HuH-7.5 (cell line): ENCODE data around the gene NUP210.
"Not testable (repeated sequence)": the region's sequence is repeated elsewhere in the genome, so short reads cannot be mapped to it uniquely, and the experiment has no call there.

Source experiments
- DNase-seq: peaks from one replicate; pipeline ENCODE4 v3.0.0; 2011; ENCODE audit warnings: low spot score

NUP210 gene

DNA sequence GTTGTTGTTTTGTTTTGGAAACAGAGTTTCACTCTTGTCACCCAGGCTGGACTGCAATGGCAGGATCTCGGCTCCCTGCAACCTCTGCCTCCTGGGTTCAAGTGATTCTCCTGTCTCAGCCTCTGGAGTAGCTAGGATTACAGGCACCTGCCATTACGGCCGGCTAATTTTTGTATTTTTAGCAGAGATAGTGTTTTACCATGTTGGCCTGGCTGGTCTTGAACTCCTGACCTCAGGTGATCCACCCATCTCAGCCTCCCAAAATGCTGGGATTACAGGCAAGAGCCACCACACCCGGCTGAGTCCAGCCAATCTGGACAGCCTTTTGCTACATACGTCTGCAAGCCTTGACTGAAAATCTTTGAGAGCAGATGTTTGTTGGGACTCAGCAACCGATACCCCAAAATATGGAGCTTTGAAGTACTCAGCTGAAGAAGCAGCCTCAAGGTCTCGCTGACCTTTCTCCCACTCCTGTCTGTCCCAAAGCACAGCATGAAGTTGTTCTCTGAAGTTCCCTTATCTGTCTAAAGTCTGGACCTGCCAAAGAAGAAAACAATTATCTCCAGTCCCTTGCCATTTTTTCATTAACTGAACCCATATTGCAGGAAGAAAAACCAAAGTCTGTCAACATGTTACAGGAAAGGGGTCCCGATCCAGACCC, 9.6 kb upstream of the NUP210 start:
- no peak for DNase-seq

DNA sequence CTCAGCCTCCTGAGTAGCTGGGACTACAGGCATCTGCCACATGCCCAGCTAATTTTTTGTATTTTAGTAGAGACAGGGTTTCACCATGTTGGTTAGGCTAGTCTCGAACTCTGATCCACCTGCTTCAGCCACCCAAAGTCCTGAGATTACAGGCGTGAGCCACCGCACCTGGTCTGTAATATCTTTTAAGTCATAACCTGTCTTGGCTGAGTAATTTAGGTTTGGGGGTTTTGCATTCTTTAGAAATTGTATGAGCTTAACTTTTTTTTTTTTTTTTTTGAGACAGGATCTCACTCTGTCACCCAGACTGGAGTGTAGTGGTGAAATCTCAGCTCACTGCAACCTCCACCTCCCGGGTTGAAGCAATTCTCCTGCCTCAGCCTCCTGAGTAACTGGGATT, 8.6 kb upstream of the NUP210 start:
- not testable (repeated sequence) for DNase-seq

DNA sequence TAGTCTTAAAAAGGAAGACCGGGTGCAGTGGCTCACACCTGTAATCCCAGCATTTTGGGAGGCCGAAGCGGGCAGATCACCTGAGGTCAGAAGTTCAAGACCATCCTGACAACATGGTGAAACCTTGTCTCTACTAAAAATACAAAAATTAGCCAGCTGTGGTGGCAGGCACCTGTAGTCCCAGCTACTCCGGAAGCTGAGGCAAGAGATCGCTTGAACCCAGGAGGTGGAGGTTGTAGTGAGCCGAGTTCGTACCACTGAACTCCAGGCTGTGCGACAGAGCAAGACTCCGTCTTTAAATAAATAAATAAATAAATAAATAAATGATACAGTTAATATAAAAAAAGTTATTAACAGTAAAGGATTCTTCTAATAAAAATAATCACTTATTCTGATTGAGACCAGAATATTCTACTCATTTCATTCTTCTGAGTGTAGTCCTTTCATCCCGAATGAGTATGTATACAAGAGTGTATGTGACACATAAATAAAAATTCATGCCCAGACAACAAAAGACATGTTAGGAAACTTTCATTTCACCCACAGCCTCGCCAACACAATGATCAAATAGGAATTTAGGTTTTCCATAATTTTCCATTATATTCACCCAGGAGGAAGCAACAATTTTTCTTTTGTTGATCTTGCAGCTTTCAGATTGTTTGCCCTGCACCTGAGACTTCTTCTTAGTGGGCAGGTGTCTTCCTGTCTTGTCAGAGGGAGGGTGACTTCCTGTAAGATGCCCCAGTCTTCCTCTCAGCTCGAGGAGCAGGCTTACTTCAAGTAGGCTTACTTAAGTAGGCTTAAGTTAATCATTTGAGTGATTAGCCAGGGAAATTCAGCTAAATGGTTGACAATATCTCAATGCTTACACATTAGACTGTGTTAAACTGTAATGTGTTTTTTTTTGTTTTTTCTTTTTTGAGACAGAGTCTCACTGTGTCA, 7.8 kb upstream of the NUP210 start:
- no peak for DNase-seq

DNA sequence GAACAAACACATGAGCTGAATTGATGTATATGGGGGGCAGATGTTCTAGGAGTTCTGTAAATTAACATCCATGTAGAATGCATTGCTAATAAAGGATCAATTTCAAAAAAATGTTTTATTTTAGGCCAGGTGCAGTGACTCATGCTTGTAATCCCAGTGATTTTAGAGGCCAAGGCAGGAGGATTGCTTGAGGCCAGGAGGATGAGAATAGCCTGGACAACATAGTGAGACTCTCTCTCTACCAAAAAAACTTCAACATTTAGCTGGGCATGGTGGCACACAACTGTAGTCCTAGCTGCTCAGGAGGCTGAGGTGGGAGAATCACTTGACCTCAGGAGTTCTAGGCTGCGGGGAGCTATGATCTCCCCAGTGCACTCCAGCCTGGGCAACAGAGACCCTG, 6.5 kb upstream of the NUP210 start:
- DNase-seq: no peak

DNA sequence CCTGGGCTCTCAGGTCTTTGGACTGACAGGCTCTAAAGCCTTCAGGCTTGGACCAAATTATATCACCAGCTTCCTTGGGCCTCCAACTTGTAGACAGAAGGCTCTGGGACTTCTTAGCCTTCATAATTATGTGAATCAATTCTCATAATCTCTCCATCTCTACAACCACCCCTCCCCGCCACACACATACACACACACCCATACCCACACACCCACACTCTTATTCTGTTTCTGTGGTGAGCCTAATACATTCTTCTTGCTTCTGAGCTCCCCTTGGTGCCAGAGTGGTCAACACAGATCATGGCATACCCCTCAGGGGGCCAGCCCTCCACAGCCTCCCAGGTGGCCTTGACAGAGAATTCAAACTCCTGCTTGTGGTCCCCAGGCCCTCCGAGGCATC, 5.6 kb upstream of the NUP210 start:
- no peak for DNase-seq

DNA sequence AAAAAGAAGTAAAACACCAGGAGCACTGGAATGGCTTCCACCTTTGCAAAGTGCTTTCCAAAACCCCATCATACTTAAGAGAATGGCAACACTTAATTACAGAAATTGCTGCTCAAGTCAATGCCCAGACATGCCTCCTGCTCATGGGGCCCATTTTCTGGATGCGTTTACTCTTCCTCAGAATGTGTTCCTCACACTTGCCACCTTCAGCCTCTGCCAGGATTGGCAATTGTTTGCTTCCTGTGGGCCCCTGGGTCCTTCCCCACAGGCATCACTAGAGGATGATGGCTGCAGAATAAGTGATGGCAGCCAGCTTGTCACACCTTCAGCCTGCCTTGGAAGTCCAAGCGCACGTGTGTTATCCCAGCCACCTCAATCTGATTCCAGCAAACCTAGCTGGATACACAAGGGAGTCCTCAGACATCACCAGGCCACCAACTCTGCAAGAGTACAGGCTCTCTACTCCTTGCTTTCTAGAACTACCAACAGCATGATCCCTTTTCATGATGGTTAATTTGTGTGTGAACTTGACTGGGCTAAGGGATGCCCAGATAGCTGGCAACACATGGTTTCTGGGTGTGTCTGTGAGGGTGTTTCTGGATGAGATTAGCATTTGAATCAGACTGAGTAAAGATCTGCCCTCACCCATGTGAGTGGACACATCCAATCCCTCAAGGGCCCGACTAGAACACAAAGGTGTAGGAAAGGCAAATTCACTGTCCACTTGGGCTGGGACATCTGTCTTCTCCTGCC, 4.9 kb upstream of the NUP210 start:
- no peak for DNase-seq

DNA sequence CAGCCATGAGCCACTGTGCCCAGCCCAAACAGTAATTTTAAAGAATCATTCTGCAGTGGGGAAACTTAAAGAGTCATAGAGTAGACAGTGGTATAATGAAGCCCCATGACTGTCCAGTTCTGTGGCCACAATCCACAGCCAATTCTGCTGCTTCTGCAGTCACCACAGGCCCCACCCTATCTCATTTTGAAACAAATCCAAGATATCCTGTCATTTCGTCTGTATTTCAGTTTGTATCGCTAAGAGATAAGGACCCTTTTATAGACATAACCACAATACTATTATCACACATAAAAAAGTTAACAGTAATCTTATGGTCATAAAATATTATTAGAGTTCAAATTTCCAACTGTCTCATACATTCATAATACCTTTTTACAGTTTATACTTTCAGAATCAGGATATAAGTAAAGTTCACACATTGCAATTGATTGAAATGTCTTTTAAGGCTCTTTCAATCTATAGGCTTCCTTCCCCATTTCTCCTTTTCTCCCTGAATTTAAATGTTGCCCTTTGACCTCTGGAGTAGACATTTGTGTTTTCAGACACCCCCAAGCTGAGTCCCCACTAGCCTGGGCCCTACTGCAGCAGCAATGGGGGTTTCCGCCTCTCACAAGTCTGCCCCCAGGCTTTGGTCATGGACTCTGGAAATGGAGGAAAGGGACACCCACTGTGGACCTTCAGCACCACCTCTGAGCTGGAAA, 4.2 kb upstream of the NUP210 start:
- no peak for DNase-seq

DNA sequence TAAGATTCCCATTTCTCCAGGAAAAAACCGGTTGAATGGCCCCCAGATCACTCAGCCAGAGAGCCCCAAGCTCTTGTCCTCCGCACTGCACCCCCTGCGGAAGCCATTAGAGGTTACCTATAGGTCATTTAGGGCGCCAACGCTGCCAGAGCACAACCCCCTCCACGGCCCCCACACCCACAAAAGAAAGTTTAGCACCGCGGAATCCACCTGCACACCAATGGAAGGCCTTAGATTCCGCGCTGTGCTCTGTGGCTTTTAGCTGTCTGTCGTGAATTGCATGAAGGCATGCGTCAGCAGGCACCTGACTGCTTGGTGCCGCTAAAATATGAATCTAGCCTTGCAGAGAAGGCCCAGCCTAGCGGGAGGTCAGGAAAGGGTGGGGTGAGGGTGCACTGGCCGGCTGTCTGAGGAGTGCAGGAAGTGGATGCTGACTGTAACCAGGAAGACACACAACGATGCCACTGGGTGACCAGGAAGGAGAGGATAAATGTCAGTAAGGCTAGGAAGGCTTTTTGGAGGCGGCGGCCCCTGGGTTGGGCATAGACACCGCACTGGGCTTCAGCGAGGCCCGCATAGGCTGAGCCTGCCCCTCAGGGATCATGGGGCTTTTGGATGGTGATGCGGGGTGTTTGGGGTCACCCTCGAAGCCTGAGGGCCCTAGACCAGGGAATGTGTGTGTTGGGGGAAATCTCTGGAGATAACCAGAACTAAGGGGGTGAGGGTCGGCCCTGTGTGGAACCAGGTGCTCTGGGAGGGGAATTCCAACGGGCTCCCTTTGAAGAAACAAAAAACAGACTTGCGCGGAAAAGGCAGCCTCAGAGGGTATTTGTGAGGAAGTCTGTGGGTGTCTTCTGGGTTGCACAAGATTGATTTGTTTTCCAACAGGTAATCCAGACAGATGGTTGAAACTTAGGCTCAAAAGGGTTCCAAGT, 976 bp upstream of the NUP210 start:
- DNase-seq: no peak

DNA sequence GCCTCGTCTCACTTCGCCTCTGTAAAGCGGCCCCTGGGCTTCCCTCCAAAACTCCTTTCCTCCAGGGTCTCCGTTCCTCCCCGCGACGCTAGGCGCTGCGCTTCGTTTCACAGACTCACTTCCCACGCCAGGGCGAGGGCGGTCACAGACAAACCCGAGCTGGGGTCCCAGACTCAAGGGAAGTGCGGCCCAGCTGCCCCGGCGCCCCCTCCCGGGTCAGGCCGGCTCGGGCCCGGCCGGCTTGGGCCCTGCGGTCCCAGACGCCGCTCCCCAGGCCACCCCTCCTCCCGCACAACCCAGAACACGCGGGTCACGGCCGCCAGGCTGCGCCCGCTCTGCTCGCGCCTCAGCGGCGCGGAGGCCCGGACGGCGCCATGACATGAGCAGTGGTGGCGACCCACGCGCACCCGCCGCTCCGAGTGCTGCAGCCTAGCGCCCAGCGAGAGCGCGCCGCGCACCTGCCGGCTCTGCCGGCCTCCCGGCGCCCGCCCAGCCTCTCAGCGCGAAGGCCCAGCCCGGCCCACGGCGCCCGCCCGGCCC, 547 bp downstream of the NUP210 start:
- peak; percentile 83 for DNase-seq

DNA sequence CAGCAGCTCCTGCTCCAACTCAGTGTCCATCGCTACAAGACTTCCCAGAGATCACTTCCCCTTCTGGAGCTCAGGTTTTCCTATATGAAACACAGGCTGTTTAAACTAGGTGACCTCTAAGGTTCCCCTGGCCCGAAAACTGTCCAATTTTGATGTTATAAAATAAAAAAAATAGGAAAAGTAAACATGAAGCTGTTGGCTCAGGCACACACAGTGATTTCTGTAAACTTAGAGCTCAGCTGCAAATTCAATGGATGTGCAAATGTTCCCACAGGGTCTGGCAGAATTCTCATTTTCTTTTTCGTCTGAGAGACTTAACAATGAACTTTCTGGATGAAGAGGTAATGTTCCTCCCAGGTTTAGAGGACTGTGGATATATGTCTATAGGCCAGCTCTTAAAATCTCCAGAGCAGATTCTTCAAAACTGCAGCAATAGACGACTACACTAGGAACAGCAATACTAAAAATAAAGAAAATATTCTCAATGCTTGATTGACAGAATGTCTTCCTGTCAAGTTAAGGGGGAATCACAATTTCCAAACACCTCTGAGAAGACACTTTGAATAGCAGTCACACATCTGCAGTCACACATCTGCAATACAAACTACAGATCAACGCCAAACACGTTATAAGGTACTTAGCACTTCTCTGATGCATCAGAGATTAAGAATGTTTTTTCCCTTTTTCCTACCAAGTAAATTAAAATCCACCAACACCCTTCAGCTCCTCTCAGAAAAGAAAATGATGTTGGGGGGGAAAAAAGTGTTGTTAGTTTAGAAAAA, 2.8 kb downstream of the NUP210 start:
- peak; percentile 3 for DNase-seq

DNA sequence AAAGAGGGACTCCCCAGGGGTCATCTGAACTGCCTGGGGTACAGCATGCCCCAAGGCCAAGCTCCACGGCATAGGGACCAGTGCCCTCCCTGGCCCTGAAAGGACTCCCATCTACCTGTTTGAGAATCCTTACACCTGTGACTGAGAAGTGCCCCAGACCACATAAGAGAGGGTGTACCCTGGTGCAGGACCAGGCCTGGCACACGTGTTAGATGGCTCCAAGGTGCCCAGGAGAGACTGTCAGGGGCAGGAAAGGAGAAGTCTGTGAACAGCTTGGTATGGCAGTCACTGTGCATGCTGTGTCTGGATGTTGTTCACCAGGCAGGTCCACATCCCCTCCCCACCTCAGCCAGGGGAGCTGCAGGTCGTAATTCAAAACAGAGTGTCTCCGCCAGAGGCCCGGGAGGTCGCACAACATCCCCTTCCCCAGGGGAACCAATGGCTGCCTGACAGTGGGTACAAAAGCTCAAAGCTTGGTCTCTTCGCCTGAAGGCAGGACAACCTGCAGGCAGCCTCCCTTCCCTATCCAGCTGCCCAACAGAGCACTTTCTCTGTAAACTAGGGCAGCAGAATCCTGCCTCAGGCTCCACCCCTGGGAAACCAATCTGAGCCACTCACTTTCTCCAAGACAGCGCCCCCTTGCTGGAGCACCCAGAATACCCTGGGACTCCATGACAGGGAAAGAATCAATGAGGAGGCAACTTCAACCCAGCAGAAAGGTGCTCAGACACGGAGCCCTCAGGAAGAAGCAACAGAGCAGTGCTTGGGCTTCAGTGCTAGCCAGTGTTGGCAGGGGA, 3.9 kb downstream of the NUP210 start:
- peak; percentile 40 for DNase-seq

DNA sequence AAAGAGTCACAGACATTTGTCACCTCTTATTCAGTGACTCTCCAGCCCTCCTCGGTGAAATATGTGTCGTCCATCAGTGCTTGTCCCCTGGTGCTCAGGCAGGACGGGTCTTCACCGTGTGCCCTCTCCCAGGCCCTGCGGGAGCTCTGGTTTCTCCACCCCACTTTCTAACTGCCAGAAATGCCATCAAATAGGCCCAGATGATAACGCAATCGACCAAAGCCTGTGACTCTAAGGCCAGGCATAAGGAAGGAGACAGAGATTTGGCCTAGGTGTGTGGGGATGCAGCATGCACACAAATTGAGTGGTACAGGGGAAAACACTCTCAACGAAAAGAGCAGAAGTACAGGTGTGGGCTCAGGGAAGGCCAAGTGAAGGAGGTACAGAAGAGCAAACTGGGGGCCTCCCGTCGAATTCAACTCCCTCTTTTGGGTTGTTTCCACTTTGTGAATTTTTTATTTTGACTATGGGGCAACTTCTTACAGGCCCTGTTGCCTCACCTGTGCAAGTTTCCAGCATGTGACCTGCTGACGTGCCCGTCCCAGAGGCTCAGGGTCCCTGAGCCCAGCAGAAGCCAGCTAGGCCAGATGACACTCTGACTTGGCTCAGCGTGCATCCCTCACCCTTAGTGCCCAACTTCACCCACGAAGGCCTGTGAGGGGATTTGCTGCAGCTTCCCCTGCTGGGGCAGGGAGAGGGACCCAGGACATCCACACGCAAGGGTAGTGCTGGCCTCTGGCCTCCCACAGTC, 4.7 kb downstream of the NUP210 start:
- peak; percentile 14 for DNase-seq

DNA sequence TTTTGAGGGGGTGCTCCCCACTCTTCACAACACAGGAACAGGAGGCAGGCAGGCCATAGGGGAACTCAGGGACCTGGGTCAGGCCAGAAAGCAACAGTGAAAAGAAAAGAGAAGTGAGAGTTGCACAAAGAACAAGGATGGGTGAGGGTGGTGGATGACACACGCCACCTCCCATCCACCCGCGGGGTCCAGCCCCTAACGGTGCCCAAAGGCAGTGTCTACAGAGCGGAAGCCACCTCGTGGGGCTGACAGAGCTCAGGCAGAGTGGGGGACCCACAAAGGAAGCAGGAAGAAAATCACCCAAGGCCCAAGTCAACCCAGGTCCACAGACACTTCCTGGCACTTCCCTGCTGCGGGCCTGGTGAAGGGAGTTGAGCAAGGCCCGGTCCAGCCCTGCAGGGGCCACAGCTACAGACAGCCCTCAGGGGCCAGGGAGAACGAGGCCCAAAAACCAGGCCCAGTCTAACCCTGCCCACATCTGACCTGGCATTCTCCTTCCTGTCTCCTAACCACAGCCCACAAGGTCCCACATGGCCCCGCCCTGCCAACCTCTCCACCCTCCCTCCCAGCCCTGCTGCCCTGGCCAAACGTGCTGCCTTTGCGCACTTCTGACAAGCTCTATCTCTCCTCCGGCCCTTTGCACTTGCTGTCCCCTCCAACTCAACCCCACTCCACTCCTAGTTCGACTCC, 5.9 kb downstream of the NUP210 start:
- DNase-seq: no peak

DNA sequence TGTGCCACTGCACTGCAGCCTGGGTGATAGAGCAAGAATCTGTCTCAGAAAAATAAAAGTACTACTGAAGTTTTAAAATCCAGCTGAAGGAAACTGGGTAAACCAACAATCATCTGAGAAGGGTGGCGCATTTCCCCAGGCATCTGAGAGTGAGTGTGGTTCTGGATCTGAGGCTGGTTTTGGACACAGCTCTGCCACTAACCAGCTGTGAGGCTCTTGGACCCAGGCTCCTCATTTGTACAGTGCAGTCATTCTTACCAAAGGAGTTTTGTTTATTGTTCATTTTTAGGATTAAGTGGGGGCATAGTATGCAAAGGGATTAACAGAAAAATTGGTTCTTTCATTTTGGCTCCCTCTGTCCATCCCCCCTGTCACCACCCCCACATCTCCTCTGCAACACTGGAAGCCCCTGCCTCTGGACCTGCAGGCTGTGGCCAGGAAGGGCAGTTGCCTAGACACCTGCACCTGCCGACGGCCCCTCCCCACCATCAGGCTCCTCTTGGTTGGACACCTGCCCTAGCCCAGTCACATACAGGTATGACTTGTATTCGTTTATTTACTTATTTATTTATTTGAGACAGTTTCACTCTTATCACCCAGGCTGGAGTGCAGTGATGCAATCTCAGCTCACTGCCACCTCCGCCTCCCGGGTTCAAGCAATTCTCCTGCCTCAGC, 8.8 kb downstream of the NUP210 start:
- no peak for DNase-seq

DNA sequence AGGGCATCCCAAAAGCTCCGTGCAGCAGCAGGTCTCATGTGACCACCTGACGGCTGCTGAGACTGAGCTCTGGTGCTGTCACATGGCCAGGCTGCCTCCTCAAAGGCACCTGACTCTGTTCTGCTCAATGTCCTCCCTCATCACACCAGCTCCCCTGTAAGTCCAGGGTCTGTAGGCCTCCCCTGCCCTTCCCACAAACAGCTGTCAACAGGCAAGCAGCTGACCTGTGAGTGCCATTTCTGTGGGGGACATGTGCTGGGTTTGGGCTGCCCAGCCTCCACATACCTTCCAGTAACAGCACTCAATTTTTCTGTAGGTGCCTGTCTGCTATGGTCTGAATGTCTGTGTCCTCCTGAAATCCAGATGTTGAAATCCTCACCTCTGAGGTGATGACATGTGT, 11.2 kb downstream of the NUP210 start:
- no peak for DNase-seq

DNA sequence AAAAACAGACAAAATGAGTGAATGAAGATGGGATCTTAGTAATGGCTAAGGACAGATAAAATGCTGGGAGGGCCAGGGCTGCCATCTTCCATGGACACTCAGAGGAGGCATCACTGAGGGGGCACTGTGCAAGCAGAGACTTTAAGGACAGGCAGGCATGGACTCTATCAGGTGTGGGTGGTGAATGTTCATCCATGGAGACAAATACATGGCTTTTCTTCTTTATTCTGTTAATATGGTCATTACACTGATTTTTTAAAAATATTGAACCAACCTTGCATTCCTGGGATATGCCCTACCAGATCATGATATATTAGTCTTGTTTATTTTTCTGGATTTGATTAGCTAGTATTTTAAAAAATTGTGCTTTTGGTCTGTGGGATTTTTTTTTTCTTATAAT, 12.2 kb downstream of the NUP210 start:
- no peak for DNase-seq

DNA sequence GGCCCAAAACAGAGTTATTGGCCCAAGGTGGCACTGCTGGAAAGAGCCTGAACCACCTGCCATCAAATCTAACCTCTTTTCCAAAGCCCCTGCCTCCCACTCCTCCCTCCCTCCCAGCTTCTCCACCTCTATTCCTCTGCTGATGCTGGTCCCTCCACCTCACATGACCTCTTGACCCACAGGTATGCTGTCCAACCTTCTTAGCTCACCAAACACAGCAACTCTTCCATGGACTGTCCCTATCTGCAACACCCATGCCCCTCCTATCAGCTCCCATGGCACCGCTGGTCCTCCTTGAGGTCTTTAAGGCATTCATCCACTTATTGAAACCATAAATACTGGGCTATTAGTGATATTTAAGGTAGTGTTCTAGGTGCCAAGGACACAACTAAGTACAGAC, 12.6 kb downstream of the NUP210 start:
- no peak for DNase-seq
